Sigmoid colon (tissue), 4 donors: ENCODE measurements around the gene ABCC4.

Experiments
- POLR2AphosphoS5 ChIP-seq, 4 donors: sonication (generic); formaldehyde crosslinking; IDR thresholded peaks; one replicate each; pipeline ENCODE4 v1.6.1; 2017; ENCODE audit warnings: antibody characterized with exemption in 4 of 4
- TF ChIP-seq, protein P1 (sequence below), 4 experiments: fragments of 450-650 bp in 3 of 4; fragments of 200-600 bp in 1 of 4; IDR thresholded peaks; one replicate each; pipeline ENCODE4 v1.5.1; 2016 to 2019; ENCODE audit warnings: antibody characterized with exemption in 4 of 4, mild to moderate bottlenecking in 3 of 4, moderate library complexity in 2 of 4

DNA sequence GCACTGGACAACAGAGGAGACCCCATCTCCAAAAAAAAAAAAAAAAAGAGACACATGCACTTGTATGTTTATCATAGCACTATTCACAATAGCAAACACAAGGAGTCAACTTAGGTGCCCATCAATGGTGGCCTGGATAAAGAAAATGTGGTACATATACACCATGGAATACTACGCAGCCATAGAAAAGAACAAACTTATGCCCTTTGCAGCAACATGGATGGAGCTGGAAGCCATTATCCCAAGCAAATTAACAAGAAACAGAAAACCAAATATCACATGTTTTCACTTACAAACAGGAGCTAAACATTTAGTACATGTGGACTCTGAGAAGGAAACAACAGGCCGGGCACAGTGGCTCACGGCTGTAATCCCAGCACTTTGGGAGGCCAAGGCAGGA is 155.7 kb downstream of the ABCC4 start:
- TF ChIP-seq, protein P1, sequence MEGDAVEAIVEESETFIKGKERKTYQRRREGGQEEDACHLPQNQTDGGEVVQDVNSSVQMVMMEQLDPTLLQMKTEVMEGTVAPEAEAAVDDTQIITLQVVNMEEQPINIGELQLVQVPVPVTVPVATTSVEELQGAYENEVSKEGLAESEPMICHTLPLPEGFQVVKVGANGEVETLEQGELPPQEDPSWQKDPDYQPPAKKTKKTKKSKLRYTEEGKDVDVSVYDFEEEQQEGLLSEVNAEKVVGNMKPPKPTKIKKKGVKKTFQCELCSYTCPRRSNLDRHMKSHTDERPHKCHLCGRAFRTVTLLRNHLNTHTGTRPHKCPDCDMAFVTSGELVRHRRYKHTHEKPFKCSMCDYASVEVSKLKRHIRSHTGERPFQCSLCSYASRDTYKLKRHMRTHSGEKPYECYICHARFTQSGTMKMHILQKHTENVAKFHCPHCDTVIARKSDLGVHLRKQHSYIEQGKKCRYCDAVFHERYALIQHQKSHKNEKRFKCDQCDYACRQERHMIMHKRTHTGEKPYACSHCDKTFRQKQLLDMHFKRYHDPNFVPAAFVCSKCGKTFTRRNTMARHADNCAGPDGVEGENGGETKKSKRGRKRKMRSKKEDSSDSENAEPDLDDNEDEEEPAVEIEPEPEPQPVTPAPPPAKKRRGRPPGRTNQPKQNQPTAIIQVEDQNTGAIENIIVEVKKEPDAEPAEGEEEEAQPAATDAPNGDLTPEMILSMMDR (IDR thresholded peaks at IDR 0.05): no peak
- TF ChIP-seq POLR2AphosphoS5 (IDR thresholded peaks at IDR 0.05): no peak
